GM10266 (cell line): Measurements from ENCODE around the gene CARMIL1.

Source experiments
- DNase-seq: peaks from one replicate; pipeline ENCODE4 v3.0.0; 2012; ENCODE audit errors: extremely low spot score
- CTCF ChIP-seq: IDR thresholded peaks from 2 replicates; pipeline ENCODE4 v1.5.1; 2012; ENCODE audit warnings: mild to moderate bottlenecking, low read depth; ENCODE audit not compliant: control insufficient read depth, insufficient read depth; ENCODE audit errors: missing control alignments

CARMIL1 gene

GRCh38 chr6:25512560-25512959 lies 233.4 kb downstream of the CARMIL1 start:
- no peak for TF ChIP-seq CTCF
- no peak for DNase-seq

GRCh38 chr6:25519856-25520255 lies 240.7 kb downstream of the CARMIL1 start:
- DNase-seq: no peak
- no peak for TF ChIP-seq CTCF

GRCh38 chr6:25524542-25524941 lies 245.4 kb downstream of the CARMIL1 start:
- DNase-seq: no peak
- TF ChIP-seq CTCF: no peak

GRCh38 chr6:25525078-25525477 lies 245.9 kb downstream of the CARMIL1 start:
- no peak for TF ChIP-seq CTCF
- DNase-seq: no peak

- no peak for DNase-seq
- no peak for TF ChIP-seq CTCF
Observed at GRCh38 chr6:25534942-25535631, 255.9 kb downstream of the CARMIL1 start.

- no peak for DNase-seq
- no peak for TF ChIP-seq CTCF
Observed at GRCh38 chr6:25535632-25536225, 256.6 kb downstream of the CARMIL1 start.

GRCh38 chr6:25536781-25537180 lies 257.6 kb downstream of the CARMIL1 start:
- DNase-seq: no peak
- no peak for TF ChIP-seq CTCF
